HFF-Myc (cell line): Measurements from ENCODE around the gene TMEM154.

Experiments used
- DNase-seq: peaks from one replicate; pipeline ENCODE4 v3.0.0-alpha.2; 2011; ENCODE audit warnings: low read depth; ENCODE audit errors: extremely low read depth
- H3K4me3 ChIP-seq: replicated peaks from 2 replicates; pipeline ENCODE4 v1.5.1; 2011; ENCODE audit warnings: low read depth, mild to moderate bottlenecking, control low read depth, low read length
- CTCF ChIP-seq: IDR thresholded peaks from 2 replicates; pipeline ENCODE4 v1.5.1; 2012; ENCODE audit warnings: mild to moderate bottlenecking, low read depth, low read length, control low read depth; ENCODE audit errors: missing control alignments

TMEM154 gene

DNA sequence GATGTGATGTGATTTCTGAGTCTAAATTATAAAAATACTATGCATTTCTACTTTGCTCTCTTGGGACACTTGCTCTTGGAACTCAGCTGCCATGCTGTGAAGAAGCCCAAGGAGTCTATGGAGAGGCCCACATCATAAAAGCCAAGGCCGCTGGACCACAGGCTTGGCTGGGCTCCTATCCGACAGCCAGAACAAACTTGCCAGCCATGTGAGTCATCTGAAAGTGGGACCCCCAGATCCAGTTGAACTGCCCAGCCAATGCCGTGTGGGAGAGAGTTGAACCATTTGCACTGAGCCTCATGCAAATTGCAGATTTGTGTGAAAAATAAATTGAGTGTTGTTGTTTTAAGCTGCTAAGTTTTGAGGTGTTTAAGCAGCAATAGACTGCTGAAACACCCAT lies 60.2 kb downstream of the TMEM154 start:
- no peak for TF ChIP-seq CTCF
- no peak for DNase-seq
- H3K4me3 ChIP-seq: no peak overlapping the region

GRCh38 chr4:152618971-152619370 lies 60.8 kb downstream of the TMEM154 start:
- DNase-seq: no peak
- no peak overlapping the region for H3K4me3 ChIP-seq
- TF ChIP-seq CTCF: no peak

GRCh38 chr4:152616804-152617203 lies 63.0 kb downstream of the TMEM154 start:
- H3K4me3 ChIP-seq: no peak overlapping the region
- TF ChIP-seq CTCF: no peak
- DNase-seq: no peak

- no peak overlapping the region for H3K4me3 ChIP-seq
- TF ChIP-seq CTCF: no peak
- DNase-seq: no peak
Observed at GRCh38 chr4:152613841-152614721, 65.7 kb downstream of the TMEM154 start.

DNA sequence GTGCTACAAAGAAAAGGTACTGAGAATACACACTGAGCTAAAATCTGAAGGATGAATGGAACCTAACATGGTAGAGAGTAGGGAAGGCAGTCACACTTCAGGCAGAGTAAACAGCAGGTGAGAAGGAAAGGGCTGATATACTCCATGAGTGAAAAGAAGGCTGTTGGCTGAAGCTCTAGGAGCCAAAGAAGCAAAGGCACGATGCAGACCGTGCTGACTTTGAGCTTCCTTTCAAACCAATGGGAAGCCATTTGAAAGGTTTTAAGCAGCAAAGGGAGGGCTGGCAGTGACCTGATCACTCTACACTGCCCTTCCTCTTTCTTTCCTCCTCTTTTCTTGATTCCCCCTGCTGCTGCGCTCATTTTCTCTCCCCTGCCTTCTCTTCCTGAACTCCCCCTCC lies 66.4 kb downstream of the TMEM154 start:
- no peak for TF ChIP-seq CTCF
- no peak overlapping the region for H3K4me3 ChIP-seq
- DNase-seq: no peak

DNA sequence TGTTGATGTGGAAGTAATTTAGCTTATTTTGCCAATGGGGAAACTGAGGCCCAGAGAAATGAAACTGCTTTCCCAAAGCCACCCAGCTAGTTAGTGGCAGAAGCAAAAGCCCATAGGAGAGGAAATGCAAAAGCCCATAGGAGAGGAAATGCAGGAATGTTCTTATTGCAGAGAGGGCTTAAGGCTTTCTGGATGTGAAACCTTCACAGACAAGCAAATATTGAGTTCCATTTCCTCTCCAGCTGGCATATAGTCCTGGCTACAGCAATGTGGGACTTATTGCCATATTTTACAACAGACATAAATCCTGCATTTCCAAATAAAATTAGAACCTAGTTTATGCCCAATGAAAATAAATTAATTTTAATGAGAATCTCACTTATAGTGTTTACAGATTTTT lies 69.7 kb downstream of the TMEM154 start:
- no peak for DNase-seq
- no peak overlapping the region for H3K4me3 ChIP-seq
- no peak for TF ChIP-seq CTCF
